K562 (cell line): ENCODE measurements around the gene MEGF11. TPM values are rescaled to one million over a fixed set of nuclear protein-coding genes. Genes with fewer than 3 reads are reported as not detected.

Experiments used
- CBFA2T2 ChIP-seq: fragments of 450-650 bp; conservative IDR thresholded peaks from 2 replicates; pipeline ENCODE4 v1.6.1; 2017; ENCODE audit warnings: mild to moderate bottlenecking
- EP400 ChIP-seq: fragments of 450-650 bp; IDR thresholded peaks from 2 replicates; pipeline ENCODE4 v1.6.1; 2017; ENCODE audit warnings: antibody characterized with exemption, mild to moderate bottlenecking, moderate library complexity
- KLF13 ChIP-seq: fragments of 450-650 bp; IDR thresholded peaks from 2 replicates; pipeline ENCODE4 v1.6.1; 2016; ENCODE audit warnings: missing genetic modification characterization, low read depth, mild to moderate bottlenecking, missing compliant biosample characterization, moderate library complexity, borderline replicate concordance
- NFATC3 ChIP-seq: fragments of 450-650 bp; IDR thresholded peaks from 2 replicates; pipeline ENCODE4 v1.6.1; 2017; ENCODE audit warnings: mild to moderate bottlenecking
- NR2F6 ChIP-seq: fragments of 450-650 bp; formaldehyde crosslinking; IDR thresholded peaks from 2 replicates; pipeline ENCODE4 v1.4.0; 2020; ENCODE audit warnings: mild to moderate bottlenecking
- POLR2H ChIP-seq: IDR thresholded peaks from 2 replicates; pipeline ENCODE4 v1.6.1; 2016; ENCODE audit warnings: missing genetic modification characterization, low read depth, mild to moderate bottlenecking, control low read depth, missing compliant biosample characterization, moderate library complexity
- SMAD1 ChIP-seq: fragments of 150-350 bp; IDR thresholded peaks from 2 replicates; pipeline ENCODE4 v1.6.1; 2014; ENCODE audit warnings: low read length, low read depth; ENCODE audit not compliant: partially characterized antibody
- SP2 ChIP-seq: IDR thresholded peaks from 2 replicates; pipeline ENCODE4 v1.6.1; 2011; ENCODE audit warnings: mild to moderate bottlenecking, low read depth, low read length, moderate library complexity; ENCODE audit not compliant: poor library complexity, severe bottlenecking; ENCODE audit errors: extremely low read depth
- polyA plus RNA-seq, 8 experiments: library from polyadenylated mRNA; depleted of rRNA in 4 of 8; stranded (reverse) in 5 of 8; unstranded in 3 of 8; fragments of >200 nt; fragmentation: Nextera tagmentation in 2 of 8; fragmentation: Illumina TruSeq in 1 of 8; extraction: Ambion mirVana in 2 of 8; extraction: Trizol in 1 of 8; gene quantifications; 2 replicates each; pipeline versions ENCODE4 v1.2.1 to v1.2.3, GENCODE V29; 2011 to 2014; ENCODE audit warnings: inconsistent platforms in 1 of 8, missing spikeins in 1 of 8
- total RNA-seq, 7 experiments: library from RNA; depleted of rRNA in 6 of 7; stranded (reverse); fragments of >200 nt in 6 of 7; fragmentation: Illumina TruSeq in 2 of 7; extraction: Trizol in 2 of 7; gene quantifications; 2 replicates each; pipeline versions ENCODE4 v1.2.1 to v1.2.3, GENCODE V29; 2011 to 2021; ENCODE audit warnings: low replicate concordance in 1 of 7
- TF ChIP-seq, protein P1 (sequence below): fragments of 450-650 bp; IDR thresholded peaks from 2 replicates; pipeline ENCODE4 v1.6.1; 2017; ENCODE audit warnings: antibody characterized with exemption, mild to moderate bottlenecking
- TF ChIP-seq, protein P2 (sequence below): fragments of 250-450 bp; sonication (Bioruptor Pico); IDR thresholded peaks from 2 replicates; pipeline ENCODE4 v1.8.0; 2021; ENCODE audit warnings: moderate library complexity, mild to moderate bottlenecking, inconsistent platforms
- TF ChIP-seq, protein P3 (sequence below): IDR thresholded peaks from 3 replicates; pipeline ENCODE4 v1.6.1; 2011; ENCODE audit warnings: borderline replicate concordance, mild to moderate bottlenecking; ENCODE audit not compliant: insufficient read length, insufficient read depth
- TF ChIP-seq, protein P4 (sequence below), 3 experiments: fragments of 200-800 bp in 1 of 3; fragments of 250-450 bp in 1 of 3; fragments of 450-650 bp in 1 of 3; sonication (Bioruptor Pico) in 1 of 3; sonication (Bioruptor generic) in 1 of 3; formaldehyde crosslinking in 1 of 3; IDR thresholded peaks; 2 replicates each; pipeline versions ENCODE4 v1.6.1 to v1.8.0; 2016 to 2022; ENCODE audit warnings: mild to moderate bottlenecking in 2 of 3, missing genetic modification characterization in 2 of 3, missing compliant biosample characterization in 1 of 3, moderate library complexity in 1 of 3

Gene MEGF11
- total and polyA plus RNA-seq, 9 of the 15 experiments (the other 6 are each of a cell fraction or from before 2014, with no cell fraction given), result 0.06 to 0.23 (median 0.20) TPM; not detected in 6

DNA sequence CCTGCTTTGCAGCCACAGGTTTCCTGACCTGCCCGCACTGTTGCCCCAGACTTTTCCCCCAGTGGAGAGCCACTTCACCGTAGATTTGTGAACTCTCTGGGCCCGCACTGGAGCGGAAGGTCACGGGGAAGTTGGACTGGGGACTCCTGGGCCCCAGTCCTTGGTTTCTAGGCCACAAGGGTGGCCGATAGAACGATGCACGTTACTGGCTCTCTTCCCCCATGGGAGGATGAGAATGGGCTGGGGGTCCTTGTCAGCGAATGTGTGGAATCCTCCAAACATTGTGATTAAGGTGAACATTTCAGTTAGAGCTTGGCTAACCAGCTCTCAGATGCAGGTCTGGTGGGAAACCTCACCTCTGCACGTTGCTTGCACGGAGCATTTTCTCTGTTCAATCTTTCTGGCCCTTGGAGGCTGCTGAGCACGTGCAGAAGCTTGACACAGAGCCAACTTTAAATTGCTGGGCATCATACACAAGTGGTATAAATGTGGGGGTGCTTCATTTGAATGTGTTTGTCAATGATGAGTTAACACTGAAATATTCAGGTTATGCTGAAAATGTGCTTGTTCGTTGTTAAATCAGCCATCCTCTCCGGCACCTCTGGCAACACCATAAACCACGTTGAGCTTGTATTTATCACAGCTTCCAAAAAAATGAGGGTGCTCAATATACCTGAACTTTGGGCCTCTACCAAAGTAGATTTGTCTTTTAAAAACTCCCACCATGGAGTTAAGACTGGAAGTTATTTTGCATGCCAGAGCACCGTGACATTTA is 40.8 kb upstream of the MEGF11 start (continued):
- TF ChIP-seq POLR2H (no peak), SP2 (no peak), NFATC3 (no peak), CBFA2T2 (no peak), KLF13 (no peak), NR2F6 (CRISPR knock-in tag) (no peak), EP400 (peak; percentile 47; the same call in 1 of the 2 replicates), SMAD1 (no peak)
- TF ChIP-seq, protein P1, sequence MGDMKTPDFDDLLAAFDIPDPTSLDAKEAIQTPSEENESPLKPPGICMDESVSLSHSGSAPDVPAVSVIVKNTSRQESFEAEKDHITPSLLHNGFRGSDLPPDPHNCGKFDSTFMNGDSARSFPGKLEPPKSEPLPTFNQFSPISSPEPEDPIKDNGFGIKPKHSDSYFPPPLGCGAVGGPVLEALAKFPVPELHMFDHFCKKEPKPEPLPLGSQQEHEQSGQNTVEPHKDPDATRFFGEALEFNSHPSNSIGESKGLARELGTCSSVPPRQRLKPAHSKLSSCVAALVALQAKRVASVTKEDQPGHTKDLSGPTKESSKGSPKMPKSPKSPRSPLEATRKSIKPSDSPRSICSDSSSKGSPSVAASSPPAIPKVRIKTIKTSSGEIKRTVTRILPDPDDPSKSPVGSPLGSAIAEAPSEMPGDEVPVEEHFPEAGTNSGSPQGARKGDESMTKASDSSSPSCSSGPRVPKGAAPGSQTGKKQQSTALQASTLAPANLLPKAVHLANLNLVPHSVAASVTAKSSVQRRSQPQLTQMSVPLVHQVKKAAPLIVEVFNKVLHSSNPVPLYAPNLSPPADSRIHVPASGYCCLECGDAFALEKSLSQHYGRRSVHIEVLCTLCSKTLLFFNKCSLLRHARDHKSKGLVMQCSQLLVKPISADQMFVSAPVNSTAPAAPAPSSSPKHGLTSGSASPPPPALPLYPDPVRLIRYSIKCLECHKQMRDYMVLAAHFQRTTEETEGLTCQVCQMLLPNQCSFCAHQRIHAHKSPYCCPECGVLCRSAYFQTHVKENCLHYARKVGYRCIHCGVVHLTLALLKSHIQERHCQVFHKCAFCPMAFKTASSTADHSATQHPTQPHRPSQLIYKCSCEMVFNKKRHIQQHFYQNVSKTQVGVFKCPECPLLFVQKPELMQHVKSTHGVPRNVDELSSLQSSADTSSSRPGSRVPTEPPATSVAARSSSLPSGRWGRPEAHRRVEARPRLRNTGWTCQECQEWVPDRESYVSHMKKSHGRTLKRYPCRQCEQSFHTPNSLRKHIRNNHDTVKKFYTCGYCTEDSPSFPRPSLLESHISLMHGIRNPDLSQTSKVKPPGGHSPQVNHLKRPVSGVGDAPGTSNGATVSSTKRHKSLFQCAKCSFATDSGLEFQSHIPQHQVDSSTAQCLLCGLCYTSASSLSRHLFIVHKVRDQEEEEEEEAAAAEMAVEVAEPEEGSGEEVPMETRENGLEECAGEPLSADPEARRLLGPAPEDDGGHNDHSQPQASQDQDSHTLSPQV, result 0 out of 2 replicates have a peak, but pooled peaks have one; percentile 52
- TF ChIP-seq, protein P2, sequence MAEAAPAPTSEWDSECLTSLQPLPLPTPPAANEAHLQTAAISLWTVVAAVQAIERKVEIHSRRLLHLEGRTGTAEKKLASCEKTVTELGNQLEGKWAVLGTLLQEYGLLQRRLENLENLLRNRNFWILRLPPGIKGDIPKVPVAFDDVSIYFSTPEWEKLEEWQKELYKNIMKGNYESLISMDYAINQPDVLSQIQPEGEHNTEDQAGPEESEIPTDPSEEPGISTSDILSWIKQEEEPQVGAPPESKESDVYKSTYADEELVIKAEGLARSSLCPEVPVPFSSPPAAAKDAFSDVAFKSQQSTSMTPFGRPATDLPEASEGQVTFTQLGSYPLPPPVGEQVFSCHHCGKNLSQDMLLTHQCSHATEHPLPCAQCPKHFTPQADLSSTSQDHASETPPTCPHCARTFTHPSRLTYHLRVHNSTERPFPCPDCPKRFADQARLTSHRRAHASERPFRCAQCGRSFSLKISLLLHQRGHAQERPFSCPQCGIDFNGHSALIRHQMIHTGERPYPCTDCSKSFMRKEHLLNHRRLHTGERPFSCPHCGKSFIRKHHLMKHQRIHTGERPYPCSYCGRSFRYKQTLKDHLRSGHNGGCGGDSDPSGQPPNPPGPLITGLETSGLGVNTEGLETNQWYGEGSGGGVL (CRISPR knock-in tag), result no peak
- TF ChIP-seq, protein P3, sequence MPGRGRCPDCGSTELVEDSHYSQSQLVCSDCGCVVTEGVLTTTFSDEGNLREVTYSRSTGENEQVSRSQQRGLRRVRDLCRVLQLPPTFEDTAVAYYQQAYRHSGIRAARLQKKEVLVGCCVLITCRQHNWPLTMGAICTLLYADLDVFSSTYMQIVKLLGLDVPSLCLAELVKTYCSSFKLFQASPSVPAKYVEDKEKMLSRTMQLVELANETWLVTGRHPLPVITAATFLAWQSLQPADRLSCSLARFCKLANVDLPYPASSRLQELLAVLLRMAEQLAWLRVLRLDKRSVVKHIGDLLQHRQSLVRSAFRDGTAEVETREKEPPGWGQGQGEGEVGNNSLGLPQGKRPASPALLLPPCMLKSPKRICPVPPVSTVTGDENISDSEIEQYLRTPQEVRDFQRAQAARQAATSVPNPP, result no peak
- TF ChIP-seq, protein P4, sequence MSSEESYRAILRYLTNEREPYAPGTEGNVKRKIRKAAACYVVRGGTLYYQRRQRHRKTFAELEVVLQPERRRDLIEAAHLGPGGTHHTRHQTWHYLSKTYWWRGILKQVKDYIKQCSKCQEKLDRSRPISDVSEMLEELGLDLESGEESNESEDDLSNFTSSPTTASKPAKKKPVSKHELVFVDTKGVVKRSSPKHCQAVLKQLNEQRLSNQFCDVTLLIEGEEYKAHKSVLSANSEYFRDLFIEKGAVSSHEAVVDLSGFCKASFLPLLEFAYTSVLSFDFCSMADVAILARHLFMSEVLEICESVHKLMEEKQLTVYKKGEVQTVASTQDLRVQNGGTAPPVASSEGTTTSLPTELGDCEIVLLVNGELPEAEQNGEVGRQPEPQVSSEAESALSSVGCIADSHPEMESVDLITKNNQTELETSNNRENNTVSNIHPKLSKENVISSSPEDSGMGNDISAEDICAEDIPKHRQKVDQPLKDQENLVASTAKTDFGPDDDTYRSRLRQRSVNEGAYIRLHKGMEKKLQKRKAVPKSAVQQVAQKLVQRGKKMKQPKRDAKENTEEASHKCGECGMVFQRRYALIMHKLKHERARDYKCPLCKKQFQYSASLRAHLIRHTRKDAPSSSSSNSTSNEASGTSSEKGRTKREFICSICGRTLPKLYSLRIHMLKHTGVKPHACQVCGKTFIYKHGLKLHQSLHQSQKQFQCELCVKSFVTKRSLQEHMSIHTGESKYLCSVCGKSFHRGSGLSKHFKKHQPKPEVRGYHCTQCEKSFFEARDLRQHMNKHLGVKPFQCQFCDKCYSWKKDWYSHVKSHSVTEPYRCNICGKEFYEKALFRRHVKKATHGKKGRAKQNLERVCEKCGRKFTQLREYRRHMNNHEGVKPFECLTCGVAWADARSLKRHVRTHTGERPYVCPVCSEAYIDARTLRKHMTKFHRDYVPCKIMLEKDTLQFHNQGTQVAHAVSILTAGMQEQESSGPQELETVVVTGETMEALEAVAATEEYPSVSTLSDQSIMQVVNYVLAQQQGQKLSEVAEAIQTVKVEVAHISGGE (CRISPR knock-in tag; IDR thresholded peaks at IDR 0.05), result no peak
